Gastroesophageal sphincter (tissue), 4 donors: ENCODE measurements around the gene ZMIZ1. TPM values are rescaled to one million over a fixed set of nuclear protein-coding genes. Genes with fewer than 3 reads are reported as not detected.

Source experiments
- ATAC-seq: fragments of 150-250 bp; one replicate; pipeline ENCODE4 v1.9.1; 2016; ENCODE audit warnings: mild to moderate bottlenecking, moderate library complexity
- H3K27ac ChIP-seq, 4 donors: fragments of 200-600 bp; sonication (generic) in 3 of 4; 1 replicate in 3 of 4; 2 replicates in 1 of 4; pipeline ENCODE4 v1.5.1; 2016 to 2019
- H3K27me3 ChIP-seq: fragments of 200-600 bp; sonication (generic); one replicate; pipeline ENCODE4 v1.5.1; 2019
- H3K36me3 ChIP-seq, 2 donors: fragments of 200-600 bp; sonication (generic); one replicate each; pipeline ENCODE4 v1.5.1; 2019; ENCODE audit warnings: control low read depth in 1 of 2
- H3K4me1 ChIP-seq, 3 donors: fragments of 200-600 bp; sonication (generic); 1 replicate in 2 of 3; 2 replicates in 1 of 3; pipeline ENCODE4 v1.5.1; 2016 to 2019; ENCODE audit warnings: control low read depth in 2 of 3
- H3K4me3 ChIP-seq, 2 donors: fragments of 200-600 bp; sonication (generic); one replicate each; pipeline ENCODE4 v1.5.1; 2019; ENCODE audit warnings: mild to moderate bottlenecking in 1 of 2, moderate library complexity in 1 of 2
- H3K9me3 ChIP-seq, 3 donors: fragments of 200-600 bp; sonication (generic); one replicate each; pipeline ENCODE4 v1.5.1; 2017 to 2019; ENCODE audit warnings: control low read depth in 2 of 3
- CTCF ChIP-seq, 4 experiments: fragments of 200-600 bp in 2 of 4; fragments of 450-650 bp in 2 of 4; sonication (generic) in 1 of 4; IDR thresholded peaks; one replicate each; pipeline ENCODE4 v1.5.1; 2017 to 2019; ENCODE audit warnings: antibody characterized with exemption in 4 of 4, mild to moderate bottlenecking in 2 of 4, moderate library complexity in 2 of 4
- EP300 ChIP-seq: sonication (generic); formaldehyde crosslinking; IDR thresholded peaks from one replicate; pipeline ENCODE4 v1.6.1; 2017; ENCODE audit warnings: antibody characterized with exemption, mild to moderate bottlenecking
- POLR2A ChIP-seq, 2 donors: fragments of 450-650 bp; IDR thresholded peaks; one replicate each; pipeline ENCODE4 v1.6.1; 2017; ENCODE audit warnings: antibody characterized with exemption in 2 of 2, mild to moderate bottlenecking in 2 of 2, moderate library complexity in 1 of 2
- POLR2AphosphoS5 ChIP-seq: sonication (generic); formaldehyde crosslinking; IDR thresholded peaks from one replicate; pipeline ENCODE4 v1.6.1; 2017; ENCODE audit warnings: antibody characterized with exemption
- WGBS, 2 donors: methylation state at CpG; one replicate each; pipeline ENCODE4 v1.1.5; 2018; ENCODE audit warnings: low coverage in 1 of 2; 5-methylcytosine and 5-hydroxymethylcytosine counted together
- total RNA-seq, 4 donors: library from RNA; depleted of rRNA; stranded (reverse); fragments of >200 nt; gene quantifications; one replicate each; pipeline ENCODE4 v1.1.0, GENCODE V29; 2016

ZMIZ1 gene
- total RNA-seq, 4 donors from 2014 or later = 36.3 to 79.2 (median 67.1) TPM

GRCh38 chr10:79053081-79053434 lies 15.7 kb upstream of the ZMIZ1 start:
- H3K36me3 ChIP-seq = no peaks in the 10 kb centered on the region
- H3K27ac ChIP-seq = no peak overlapping the region
- H3K27me3 ChIP-seq = no peaks in the 10 kb centered on the region
- H3K4me1 ChIP-seq = peaks cover 0 to 8% (median 6%) of the 10 kb centered on the region in 3 donors
- no peak for TF ChIP-seq EP300
- no peak for TF ChIP-seq CTCF (IDR thresholded peaks at IDR 0.05)
- TF ChIP-seq POLR2AphosphoS5 = no peak
- TF ChIP-seq POLR2A (IDR thresholded peaks at IDR 0.05) = no peak
- no peak overlapping the region for H3K4me3 ChIP-seq
- H3K9me3 ChIP-seq = no peaks in the 10 kb centered on the region
- WGBS, 2 donors = 100% methylated on average over 2 of the region's 4 CpGs; no CpG with 5 or more reads in 1 of the 2 donors
- ATAC-seq = no peak

- no peaks in the 10 kb centered on the region for H3K27me3 ChIP-seq
- TF ChIP-seq POLR2AphosphoS5 = no peak
- no peak for TF ChIP-seq POLR2A (IDR thresholded peaks at IDR 0.05)
- no peak for TF ChIP-seq CTCF (IDR thresholded peaks at IDR 0.05)
- no peaks in the 10 kb centered on the region for H3K9me3 ChIP-seq
- ATAC-seq = no peak
- H3K4me1 ChIP-seq = peaks cover 0 to 2% (median 0%) of the 10 kb centered on the region in 3 donors
- 93% methylated on average over 3 of the region's 11 CpGs; no CpG with 5 or more reads in 1 of the 2 donors for WGBS, 2 donors
- H3K36me3 ChIP-seq = no peaks in the 10 kb centered on the region
- no peak overlapping the region for H3K4me3 ChIP-seq
- no peak overlapping the region for H3K27ac ChIP-seq
Observed at GRCh38 chr10:79053481-79054202, 15.1 kb upstream of the ZMIZ1 start.

DNA sequence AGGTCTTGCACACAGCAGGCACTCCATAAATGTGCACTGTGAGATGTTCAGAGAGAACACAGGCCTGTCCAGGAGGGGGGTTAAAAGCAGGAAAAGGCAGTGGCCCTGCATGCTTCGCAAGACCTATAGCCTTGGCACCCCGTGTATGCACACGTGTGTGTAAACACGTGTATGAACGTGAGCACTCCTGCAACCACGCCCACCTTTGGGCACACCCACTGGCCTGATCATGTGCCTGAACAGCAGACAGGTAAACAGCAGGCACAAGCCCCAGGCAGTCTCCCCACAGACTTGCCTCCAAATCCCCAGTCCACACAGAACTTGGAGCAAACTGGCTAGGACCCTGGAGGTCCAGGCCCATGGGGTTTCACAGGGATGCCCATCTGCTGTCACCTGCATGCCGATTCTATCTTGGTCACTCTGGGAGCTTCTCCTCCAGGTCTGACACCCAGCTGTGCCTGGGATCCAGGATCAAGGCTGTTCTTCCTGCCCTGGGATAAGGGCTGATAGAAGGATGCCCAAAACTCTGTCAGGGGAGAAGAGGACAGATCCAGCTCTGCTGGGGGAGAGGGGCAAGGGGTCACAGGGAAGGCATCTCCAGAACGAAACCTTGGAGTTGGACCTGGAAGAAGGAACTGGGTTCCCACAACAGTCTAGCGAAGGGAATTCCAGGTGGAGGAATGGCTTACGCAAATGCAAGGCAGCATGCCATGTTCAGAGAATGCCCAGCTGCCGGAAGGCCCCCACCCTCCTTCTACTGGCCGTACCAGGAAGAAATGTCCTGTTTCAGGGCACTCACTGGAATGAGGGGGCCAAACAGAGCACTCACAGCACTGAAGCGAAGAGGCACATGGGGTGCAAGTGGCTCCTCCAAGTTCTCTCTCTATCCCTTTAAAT lies 14.3 kb upstream of the ZMIZ1 start:
- no peak for ATAC-seq
- Histone ChIP-seq H3K27ac (no peak overlapping the region), H3K4me1 (no peaks in the 10 kb centered on the region), H3K27me3 (no peaks in the 10 kb centered on the region), H3K4me3 (no peak overlapping the region), H3K9me3 (no peaks in the 10 kb centered on the region), H3K36me3 (no peaks in the 10 kb centered on the region)
- TF ChIP-seq CTCF (IDR thresholded peaks at IDR 0.05) (no peak), POLR2AphosphoS5 (no peak), EP300 (no peak), POLR2A (IDR thresholded peaks at IDR 0.05) (no peak)
- 90 to 100% methylated on average over 1 to 5 of the region's 13 CpGs for WGBS, 2 donors

DNA sequence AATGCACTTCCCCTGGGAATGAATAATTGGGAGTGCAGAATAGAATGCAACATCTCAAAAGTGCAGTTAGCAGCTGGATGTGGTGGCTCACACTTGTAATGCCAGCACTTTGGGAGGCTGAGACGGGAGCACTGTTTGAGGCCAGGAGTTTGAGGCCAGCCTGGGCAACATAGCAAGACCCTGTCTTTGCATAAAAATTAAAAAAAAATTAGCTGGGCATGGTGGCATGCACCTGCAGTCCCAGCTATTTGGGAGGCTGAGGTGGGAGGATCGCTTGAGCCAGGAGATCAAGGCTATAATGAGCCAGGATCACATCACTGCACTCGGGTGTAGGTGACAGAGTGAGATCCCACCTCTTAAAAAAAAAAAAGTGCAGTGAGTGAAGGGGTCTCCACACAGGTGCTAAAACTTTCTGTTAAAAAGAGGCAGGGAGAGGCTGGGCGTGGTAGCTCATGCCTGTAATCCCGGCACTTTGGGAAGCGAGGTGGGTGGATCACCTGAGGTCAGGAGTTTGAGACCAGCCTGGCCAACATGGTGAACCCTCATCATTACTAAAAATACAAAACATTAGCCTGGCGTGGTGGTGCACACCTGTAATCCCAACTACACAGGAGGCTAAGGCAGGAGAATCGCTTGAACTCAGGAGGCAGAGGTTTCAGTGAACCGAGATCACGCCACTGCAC lies 13.5 kb upstream of the ZMIZ1 start:
- TF ChIP-seq POLR2A (IDR thresholded peaks at IDR 0.05) (no peak), EP300 (no peak), CTCF (IDR thresholded peaks at IDR 0.05) (no peak), POLR2AphosphoS5 (no peak)
- 82 to 95% methylated on average over 2 to 8 of the region's 10 CpGs for WGBS, 2 donors
- Histone ChIP-seq H3K27me3 (no peaks in the 10 kb centered on the region), H3K27ac (no peak overlapping the region), H3K9me3 (no peaks in the 10 kb centered on the region), H3K4me3 (no peak overlapping the region), H3K4me1 (no peaks in the 10 kb centered on the region), H3K36me3 (no peaks in the 10 kb centered on the region)
- no peak for ATAC-seq
